Ureter (tissue), 1 donor: ENCODE measurements around the gene GPLD1. TPM values are rescaled to one million over a fixed set of nuclear protein-coding genes. Genes with fewer than 3 reads are reported as not detected.

Source experiments
- DNase-seq: peaks from one replicate; pipeline ENCODE4 v3.0.0-alpha.2; 2020; ENCODE audit warnings: low spot score
- total RNA-seq: library from RNA; stranded (reverse); gene quantifications from one replicate; pipeline ENCODE4 v1.2.4, GENCODE V29; 2023
- donor health status: DM: yes; HTN: yes; CAD: no.

GPLD1 gene
- total RNA-seq, 1 donor from 2014 or later, result 6.2 TPM

GRCh38 chr6:24382220-24382540 is 107.2 kb downstream of the GPLD1 start:
- no peak for DNase-seq

DNA sequence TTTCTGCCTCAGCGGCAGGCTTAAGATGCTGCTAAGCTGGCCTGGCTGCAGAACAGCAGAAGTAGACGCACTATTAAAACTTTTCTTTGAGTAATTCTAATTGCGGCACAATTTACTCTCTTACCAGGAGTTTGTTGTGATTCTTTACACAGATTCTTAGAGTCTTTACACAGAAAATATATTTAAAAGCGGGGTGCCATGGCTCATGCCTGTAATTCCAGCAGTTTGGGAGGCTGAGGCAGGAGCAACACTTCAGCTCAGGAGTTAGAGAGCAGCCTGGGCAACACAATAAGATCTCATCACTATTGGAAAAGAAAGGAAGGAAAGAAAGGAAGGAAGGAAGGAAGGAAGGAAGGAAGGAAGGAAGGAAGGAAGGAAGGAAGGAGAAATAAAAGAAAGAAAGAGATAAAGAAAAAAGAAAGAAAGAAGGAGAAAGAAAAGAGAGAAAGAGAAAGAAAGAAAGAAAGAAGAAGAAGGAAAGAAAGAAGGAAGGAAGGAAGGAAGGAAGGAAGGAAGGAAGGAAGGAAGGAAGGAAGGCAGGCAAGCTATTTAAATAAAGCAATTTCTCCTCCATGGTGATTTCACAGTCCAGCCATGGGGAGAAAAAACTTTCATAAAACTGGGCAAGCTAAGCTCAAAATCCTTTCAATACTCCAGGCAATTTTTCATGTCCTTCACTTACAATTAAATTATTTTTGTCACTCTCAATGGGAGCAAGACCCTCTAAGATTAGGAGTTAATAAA is 107.7 kb downstream of the GPLD1 start:
- no peak for DNase-seq

DNA sequence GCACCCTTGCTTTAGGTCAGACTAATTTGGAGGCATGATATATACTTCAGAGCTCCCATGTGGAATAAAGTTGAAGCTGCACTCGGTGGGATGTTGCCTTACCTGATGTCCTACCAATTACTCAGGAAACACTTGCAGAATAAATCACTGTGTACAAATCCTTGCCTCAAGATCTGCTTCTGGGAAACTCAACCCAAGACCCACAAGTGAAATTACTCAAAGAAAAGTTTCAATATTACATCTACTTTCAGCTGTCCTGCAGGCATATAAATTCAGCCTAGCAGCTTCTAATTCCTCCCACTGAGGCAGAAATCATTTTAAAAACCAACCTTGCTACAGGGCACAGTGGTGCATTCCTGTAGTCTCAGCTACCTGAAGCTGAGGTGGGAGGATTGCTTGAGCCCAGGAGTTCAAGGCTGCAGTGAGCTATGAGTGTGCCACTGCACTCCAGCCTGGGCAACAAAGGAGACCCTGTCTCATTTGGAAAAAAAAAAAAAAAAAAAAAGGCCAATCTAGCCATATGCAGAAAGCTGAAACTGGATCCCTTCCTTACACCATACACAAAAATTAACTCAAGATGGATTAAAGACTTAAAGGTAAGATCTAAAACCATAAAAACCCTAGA is 110.8 kb downstream of the GPLD1 start:
- no peak for DNase-seq

Other genes starting within 250 kb of the GPLD1 start
- 15.2 TPM for gene DCDC2, start 131.5 kb downstream of the GPLD1 start, total RNA-seq
- 29.5 TPM for gene MRS2, start 86.6 kb downstream of the GPLD1 start, total RNA-seq
- gene ALDH5A1, start 5.4 kb upstream of the GPLD1 start, total RNA-seq, result 39.6 TPM
- gene KIAA0319, start 156.6 kb upstream of the GPLD1 start, total RNA-seq, result 0.23 TPM
- 54.4 TPM for gene TDP2, start 177.3 kb upstream of the GPLD1 start, total RNA-seq
- gene ACOT13, start 177.5 kb upstream of the GPLD1 start, total RNA-seq, result 16.8 TPM
- 111 TPM for gene C6orf62, start 229.6 kb upstream of the GPLD1 start, total RNA-seq